H9 (cell line): ENCODE results near the gene SOX12. TPM values are rescaled to one million over a fixed set of nuclear protein-coding genes. Genes with fewer than 3 reads are reported as not detected.

Experiments
- DNase-seq: peaks from one replicate; pipeline ENCODE4 v3.0.0-alpha.2; 2017
- H2AFZ ChIP-seq: one replicate; pipeline ENCODE4 v1.6.1; 2013; ENCODE audit warnings: mild to moderate bottlenecking, low read length, control low read depth, moderate library complexity
- H2AK5ac ChIP-seq: 2 replicates; pipeline ENCODE4 v1.6.1; 2013; ENCODE audit warnings: low read length, control low read depth, mixed read lengths; ENCODE audit not compliant: insufficient read length
- H2BK120ac ChIP-seq: one replicate; pipeline ENCODE4 v1.6.1; 2013; ENCODE audit warnings: low read depth, mild to moderate bottlenecking, low read length, control low read depth, inconsistent platforms; ENCODE audit not compliant: poor library complexity, severe bottlenecking
- H2BK12ac ChIP-seq: 2 replicates; pipeline ENCODE4 v1.6.1; 2013; ENCODE audit warnings: low read length, control low read depth, mixed read lengths, low read depth; ENCODE audit not compliant: insufficient read length
- H2BK15ac ChIP-seq: 2 replicates; pipeline ENCODE4 v1.6.1; 2013; ENCODE audit warnings: low read depth, low read length, control low read depth
- H2BK20ac ChIP-seq: one replicate; pipeline ENCODE4 v1.6.1; 2013; ENCODE audit warnings: low read depth, mild to moderate bottlenecking, low read length, control low read depth, inconsistent platforms; ENCODE audit not compliant: poor library complexity, severe bottlenecking
- H2BK5ac ChIP-seq: 2 replicates; pipeline ENCODE4 v1.6.1; 2013; ENCODE audit warnings: low read length, control low read depth, mixed read lengths; ENCODE audit not compliant: insufficient read length
- H3K14ac ChIP-seq: 2 replicates; pipeline ENCODE4 v1.6.1; 2013; ENCODE audit warnings: low read length, control low read depth; ENCODE audit not compliant: insufficient read depth
- H3K18ac ChIP-seq: 2 replicates; pipeline ENCODE4 v1.6.1; 2013; ENCODE audit warnings: low read depth, mild to moderate bottlenecking, mixed read lengths, low read length, control low read depth; ENCODE audit not compliant: insufficient read length
- H3K23ac ChIP-seq: 2 replicates; pipeline ENCODE4 v1.6.1; 2013; ENCODE audit warnings: low read length, control low read depth, mixed read lengths, low read depth; ENCODE audit not compliant: insufficient read length
- H3K23me2 ChIP-seq: 2 replicates; pipeline ENCODE4 v1.6.1; 2013; ENCODE audit warnings: low read depth, mild to moderate bottlenecking, mixed read lengths, low read length, control low read depth; ENCODE audit not compliant: insufficient read length, poor library complexity, severe bottlenecking
- H3K27ac ChIP-seq: 2 replicates; pipeline ENCODE4 v1.5.1; 2013; ENCODE audit warnings: low read length, control low read depth, mixed read lengths, low read depth; ENCODE audit not compliant: insufficient read length
- H3K27me3 ChIP-seq: 2 replicates; pipeline ENCODE4 v1.6.1; 2013; ENCODE audit warnings: low read length, control low read depth, inconsistent platforms; ENCODE audit not compliant: insufficient read depth
- H3K4ac ChIP-seq: 2 replicates; pipeline ENCODE4 v1.6.1; 2013; ENCODE audit warnings: low read depth, mild to moderate bottlenecking, control low read depth, inconsistent platforms, low read length, moderate library complexity
- H3K4me1 ChIP-seq: 2 replicates; pipeline ENCODE4 v1.6.1; 2013; ENCODE audit warnings: low read length, control low read depth, inconsistent platforms; ENCODE audit not compliant: insufficient read depth
- H3K4me2 ChIP-seq: 2 replicates; pipeline ENCODE4 v1.6.1; 2013; ENCODE audit warnings: low read length, control low read depth, mixed read lengths; ENCODE audit not compliant: insufficient read length, insufficient read depth
- H3K56ac ChIP-seq: 2 replicates; pipeline ENCODE4 v1.6.1; 2013; ENCODE audit warnings: low read depth, mild to moderate bottlenecking, mixed read lengths, low read length, control low read depth; ENCODE audit not compliant: insufficient read length
- H3K79me1 ChIP-seq: 2 replicates; pipeline ENCODE4 v1.6.1; 2013; ENCODE audit warnings: low read depth, mild to moderate bottlenecking, moderate library complexity, low read length, control low read depth, inconsistent platforms; ENCODE audit not compliant: insufficient read depth, poor library complexity, severe bottlenecking
- H3K79me2 ChIP-seq: 2 replicates; pipeline ENCODE4 v1.6.1; 2013; ENCODE audit warnings: low read length, control low read depth, inconsistent platforms; ENCODE audit not compliant: insufficient read depth
- H3K9ac ChIP-seq: 2 replicates; pipeline ENCODE4 v1.6.1; 2013; ENCODE audit warnings: low read length, control low read depth, mixed read lengths; ENCODE audit not compliant: insufficient read length; ENCODE audit errors: extremely low read depth
- H3K9me3 ChIP-seq: one replicate; pipeline ENCODE4 v1.6.1; 2013; ENCODE audit warnings: low read depth, low read length, inconsistent platforms; ENCODE audit not compliant: control insufficient read depth
- H3T11ph ChIP-seq: one replicate; pipeline ENCODE4 v1.6.1; 2013; ENCODE audit warnings: mild to moderate bottlenecking, low read length, control low read depth, inconsistent platforms
- H4K20me1 ChIP-seq: one replicate; pipeline ENCODE4 v1.6.1; 2013; ENCODE audit not compliant: control insufficient read depth, insufficient read length, insufficient read depth
- H4K5ac ChIP-seq: 2 replicates; pipeline ENCODE4 v1.6.1; 2013; ENCODE audit warnings: low read depth, mild to moderate bottlenecking, mixed read lengths, low read length, control low read depth; ENCODE audit not compliant: insufficient read length
- H4K8ac ChIP-seq: replicated peaks from 2 replicates; pipeline ENCODE4 v1.6.1; 2013; ENCODE audit warnings: low read length, control low read depth, mixed read lengths, low read depth; ENCODE audit not compliant: insufficient read length
- H4K91ac ChIP-seq: 2 replicates; pipeline ENCODE4 v1.6.1; 2013; ENCODE audit warnings: low read depth, mild to moderate bottlenecking, moderate library complexity, mixed read lengths, low read length, control low read depth; ENCODE audit not compliant: insufficient read length
- H3K27ac Mint-ChIP-seq, 3 experiments: 2 replicates in 2 of 3; 3 replicates in 1 of 3; pipeline ENCODE4 v1.8.0; 2020 to 2021; ENCODE audit warnings: mixed read lengths in 3 of 3, mild to moderate bottlenecking in 1 of 3, moderate library complexity in 1 of 3
- H3K27me3 Mint-ChIP-seq: 2 replicates; pipeline ENCODE4 v1.8.0; 2021; ENCODE audit warnings: low read depth, mild to moderate bottlenecking, moderate library complexity, mixed read lengths
- H3K36me3 Mint-ChIP-seq, 3 experiments: 2 replicates in 2 of 3; 3 replicates in 1 of 3; pipeline ENCODE4 v1.8.0; 2020 to 2021; ENCODE audit warnings: low read depth in 3 of 3, mixed read lengths in 3 of 3; ENCODE audit not compliant: insufficient read depth in 1 of 3
- H3K4me1 Mint-ChIP-seq, 2 experiments: 2 replicates each; pipeline ENCODE4 v1.8.0; 2020; ENCODE audit warnings: mixed read lengths in 2 of 2
- H3K4me3 Mint-ChIP-seq, 2 experiments: 2 replicates in 1 of 2; 3 replicates in 1 of 2; pipeline ENCODE4 v1.8.0; 2020 to 2021; ENCODE audit warnings: mild to moderate bottlenecking in 2 of 2, mixed read lengths in 2 of 2, moderate library complexity in 1 of 2
- H3K9me3 Mint-ChIP-seq, 2 experiments: 2 replicates in 1 of 2; 3 replicates in 1 of 2; pipeline ENCODE4 v1.8.0; 2020; ENCODE audit warnings: mild to moderate bottlenecking in 2 of 2, mixed read lengths in 2 of 2, moderate library complexity in 1 of 2
- WGBS: extraction: QIAGEN DNeasy Blood & Tissue Kit; methylation state at CpG from one replicate; pipeline ENCODE4 v1.1.7; 2013; ENCODE audit warnings: missing lambda C conversion rate, low lambda C conversion rate, mixed read lengths; ENCODE audit not compliant: insufficient read length; ENCODE audit errors: extremely low coverage; 5-methylcytosine and 5-hydroxymethylcytosine counted together
- total RNA-seq: library from RNA; stranded (reverse); gene quantifications from 2 replicates; pipeline ENCODE4 v1.2.1, GENCODE V29; 2021
- TF ChIP-seq, protein P1 (sequence below): fragments of 200-600 bp; sonication (generic); conservative IDR thresholded peaks from 3 replicates; pipeline ENCODE4 v1.8.0; 2021; ENCODE audit warnings: antibody characterized with exemption, mild to moderate bottlenecking

The SOX12 gene
- total RNA-seq, 1 experiment from 2014 or later: 54.4 TPM

DNA sequence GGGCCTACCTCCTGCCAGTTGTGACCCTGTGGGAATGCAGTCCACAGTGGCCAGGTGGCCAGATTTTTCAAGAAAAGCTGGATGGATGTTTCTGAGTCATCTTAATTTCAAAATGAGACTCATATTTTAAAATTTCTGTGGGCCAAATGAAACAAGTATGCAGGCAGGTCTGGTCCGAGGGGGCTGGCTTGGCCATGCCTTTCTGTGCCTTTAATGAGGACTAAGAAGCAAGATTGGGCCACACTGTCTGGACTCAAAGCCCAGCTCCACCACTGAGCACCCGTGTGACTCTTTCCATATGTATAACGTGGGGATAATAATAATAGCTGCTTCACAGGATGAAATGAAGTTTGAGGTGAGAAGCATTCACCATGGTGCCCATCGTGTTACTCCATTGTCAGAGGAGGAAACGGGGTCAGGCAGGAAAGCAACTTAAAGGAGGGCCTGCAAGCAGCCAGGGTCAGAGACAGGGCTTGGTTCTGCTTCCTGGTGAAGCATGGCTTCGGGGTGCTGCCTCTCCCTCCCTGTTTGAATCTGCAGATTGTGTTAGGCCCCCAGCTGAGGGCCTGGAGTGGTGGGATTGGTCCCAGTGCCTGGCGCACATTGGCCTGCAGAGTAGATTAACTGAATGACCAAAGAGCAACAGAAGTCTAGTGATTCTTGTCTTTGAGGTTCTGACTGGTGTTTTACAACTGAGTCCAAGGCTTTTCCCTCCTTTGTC, 3.8 kb downstream of the SOX12 start:
- H4K5ac ChIP-seq: no peak overlapping the region
- no peak overlapping the region for H3K23ac ChIP-seq
- TF ChIP-seq, protein P1, sequence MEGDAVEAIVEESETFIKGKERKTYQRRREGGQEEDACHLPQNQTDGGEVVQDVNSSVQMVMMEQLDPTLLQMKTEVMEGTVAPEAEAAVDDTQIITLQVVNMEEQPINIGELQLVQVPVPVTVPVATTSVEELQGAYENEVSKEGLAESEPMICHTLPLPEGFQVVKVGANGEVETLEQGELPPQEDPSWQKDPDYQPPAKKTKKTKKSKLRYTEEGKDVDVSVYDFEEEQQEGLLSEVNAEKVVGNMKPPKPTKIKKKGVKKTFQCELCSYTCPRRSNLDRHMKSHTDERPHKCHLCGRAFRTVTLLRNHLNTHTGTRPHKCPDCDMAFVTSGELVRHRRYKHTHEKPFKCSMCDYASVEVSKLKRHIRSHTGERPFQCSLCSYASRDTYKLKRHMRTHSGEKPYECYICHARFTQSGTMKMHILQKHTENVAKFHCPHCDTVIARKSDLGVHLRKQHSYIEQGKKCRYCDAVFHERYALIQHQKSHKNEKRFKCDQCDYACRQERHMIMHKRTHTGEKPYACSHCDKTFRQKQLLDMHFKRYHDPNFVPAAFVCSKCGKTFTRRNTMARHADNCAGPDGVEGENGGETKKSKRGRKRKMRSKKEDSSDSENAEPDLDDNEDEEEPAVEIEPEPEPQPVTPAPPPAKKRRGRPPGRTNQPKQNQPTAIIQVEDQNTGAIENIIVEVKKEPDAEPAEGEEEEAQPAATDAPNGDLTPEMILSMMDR: no peak
- WGBS: no CpG with 5 or more reads among the region's 7 CpGs
- H3K79me1 ChIP-seq: no peaks in the 10 kb centered on the region
- Mint-ChIP-seq H3K27me3 (peaks cover 16% of the 10 kb centered on the region), H3K27ac (peak overlapping the region in 1 of 3 experiments; percentile 91; a peak in 2 of 7 replicates), H3K4me3 (peak overlapping the region; percentile 87 to 88), H3K9me3 (peaks cover 0 to 2% of the 10 kb centered on the region in 2 experiments; a peak in 1 of 5 replicates), H3K36me3 (peaks cover 16 to 22% (median 21%) of the 10 kb centered on the region in 3 experiments; a peak in 6 of 7 replicates), H3K4me1 (peaks cover 29 to 32% of the 10 kb centered on the region in 2 experiments)
- H3K14ac ChIP-seq: no peak overlapping the region
- peaks cover 9% of the 10 kb centered on the region; the same call in 1 of the 2 replicates for H3K79me2 ChIP-seq
- H3K27me3 ChIP-seq: peaks cover 3% of the 10 kb centered on the region; the same call in 1 of the 2 replicates
- H3K9me3 ChIP-seq: no peaks in the 10 kb centered on the region
- H3K4me2 ChIP-seq: no peak overlapping the region
- H2BK15ac ChIP-seq: no peak overlapping the region
- no peak overlapping the region for H2AFZ ChIP-seq
- H4K8ac ChIP-seq: no peak overlapping the region
- no peak overlapping the region for H3K56ac ChIP-seq
- H4K20me1 ChIP-seq: peaks cover 2% of the 10 kb centered on the region
- no peak overlapping the region for H3K18ac ChIP-seq
- H3T11ph ChIP-seq: no peak overlapping the region
- no peak overlapping the region for H2BK120ac ChIP-seq
- H2BK5ac ChIP-seq: no peak overlapping the region
- no peak overlapping the region for H3K9ac ChIP-seq
- no peak overlapping the region for H4K91ac ChIP-seq
- no peak overlapping the region for H3K4ac ChIP-seq
- peaks cover 12% of the 10 kb centered on the region for H3K23me2 ChIP-seq
- H2AK5ac ChIP-seq: no peak overlapping the region
- H2BK12ac ChIP-seq: no peak overlapping the region
- no peak for DNase-seq
- peaks cover 2% of the 10 kb centered on the region; the same call in 1 of the 2 replicates for H3K4me1 ChIP-seq
- no peak overlapping the region for H2BK20ac ChIP-seq
- H3K27ac ChIP-seq: no peak overlapping the region
